DOHH2 (cell line): ENCODE data around the gene PSMB4.

Experiments
- EZH2phosphoT487 ChIP-seq: fragments of 200-600 bp; sonication (generic); IDR thresholded peaks from 2 replicates; pipeline ENCODE4 v1.6.1; 2017; ENCODE audit warnings: borderline replicate concordance, mild to moderate bottlenecking, antibody characterized with exemption, low read length, moderate library complexity, mixed read lengths
- TF ChIP-seq, protein P1 (sequence below): fragments of 200-600 bp; sonication (generic); IDR thresholded peaks from one replicate; pipeline ENCODE4 v1.5.1; 2014; ENCODE audit warnings: antibody characterized with exemption, mild to moderate bottlenecking, low read depth, low read length; ENCODE audit not compliant: poor library complexity, severe bottlenecking

- TF ChIP-seq, protein P1, sequence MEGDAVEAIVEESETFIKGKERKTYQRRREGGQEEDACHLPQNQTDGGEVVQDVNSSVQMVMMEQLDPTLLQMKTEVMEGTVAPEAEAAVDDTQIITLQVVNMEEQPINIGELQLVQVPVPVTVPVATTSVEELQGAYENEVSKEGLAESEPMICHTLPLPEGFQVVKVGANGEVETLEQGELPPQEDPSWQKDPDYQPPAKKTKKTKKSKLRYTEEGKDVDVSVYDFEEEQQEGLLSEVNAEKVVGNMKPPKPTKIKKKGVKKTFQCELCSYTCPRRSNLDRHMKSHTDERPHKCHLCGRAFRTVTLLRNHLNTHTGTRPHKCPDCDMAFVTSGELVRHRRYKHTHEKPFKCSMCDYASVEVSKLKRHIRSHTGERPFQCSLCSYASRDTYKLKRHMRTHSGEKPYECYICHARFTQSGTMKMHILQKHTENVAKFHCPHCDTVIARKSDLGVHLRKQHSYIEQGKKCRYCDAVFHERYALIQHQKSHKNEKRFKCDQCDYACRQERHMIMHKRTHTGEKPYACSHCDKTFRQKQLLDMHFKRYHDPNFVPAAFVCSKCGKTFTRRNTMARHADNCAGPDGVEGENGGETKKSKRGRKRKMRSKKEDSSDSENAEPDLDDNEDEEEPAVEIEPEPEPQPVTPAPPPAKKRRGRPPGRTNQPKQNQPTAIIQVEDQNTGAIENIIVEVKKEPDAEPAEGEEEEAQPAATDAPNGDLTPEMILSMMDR = no peak
- no peak for TF ChIP-seq EZH2phosphoT487
These were observed 20.4 kb downstream of the PSMB4 start for GRCh38 chr1:151419819-151420218.
